ENCODE measurements around the gene SERPINA1.

- TF ChIP-seq FOXM1 (IDR thresholded peaks at IDR 0.05; ENCODE audit: borderline replicate concordance) (no peak), L3MBTL2 (conservative IDR thresholded peaks at IDR 0.05) (no peak), LEF1 (IDR thresholded peaks at IDR 0.05; ENCODE audit: borderline replicate concordance) (no peak), ARNT (IDR thresholded peaks at IDR 0.05) (no peak), SP1 (IDR thresholded peaks at IDR 0.05) (no peak), CTBP1 (IDR thresholded peaks at IDR 0.05; ENCODE audit: borderline replicate concordance) (no peak), PKNOX1 (IDR thresholded peaks at IDR 0.05) (no peak)
Observed at GRCh38 chr14:94421316-94421715, 32.9 kb upstream of the SERPINA1 start.

Data from HEK293T (cell line).